Fibroblast of villous mesenchyme (primary cell): ENCODE results near the gene VPS13A. TPM values are rescaled to one million over a fixed set of nuclear protein-coding genes. Genes with fewer than 3 reads are reported as not detected.

Source experiments
- DNase-seq: peaks from one replicate; pipeline ENCODE4 v3.0.0-alpha.2; 2010; ENCODE audit warnings: low read depth
- H3K4me3 ChIP-seq: 2 replicates; pipeline ENCODE4 v1.5.1; 2011; ENCODE audit warnings: low read depth, mild to moderate bottlenecking, low read length
- CTCF ChIP-seq: IDR thresholded peaks from 2 replicates; pipeline ENCODE4 v1.5.1; 2012; ENCODE audit warnings: low read depth, mild to moderate bottlenecking, low read length; ENCODE audit not compliant: insufficient read depth
- total RNA-seq: library from RNA; depleted of rRNA; stranded (reverse); fragments of >200 nt; gene quantifications from 2 replicates; pipeline ENCODE4 v1.2.3, GENCODE V29; 2012

Gene VPS13A
- total RNA-seq, 1 donor: 53.1 TPM

GRCh38 chr9:77455312-77455927, 278.1 kb downstream of the VPS13A start:
- no peak overlapping the region for H3K4me3 ChIP-seq
- peak; percentile 27 for DNase-seq
- TF ChIP-seq CTCF: peak; percentile 62

GRCh38 chr9:77456829-77457437, 279.6 kb downstream of the VPS13A start:
- no peak overlapping the region for H3K4me3 ChIP-seq
- TF ChIP-seq CTCF: peak; percentile 94
- peak; percentile 87 for DNase-seq

GRCh38 chr9:77457916-77458592, 280.7 kb downstream of the VPS13A start:
- H3K4me3 ChIP-seq: no peak overlapping the region
- peak; percentile 96 for TF ChIP-seq CTCF
- DNase-seq: peak; percentile 79

- no peak overlapping the region for H3K4me3 ChIP-seq
- TF ChIP-seq CTCF: no peak
- no peak for DNase-seq
Observed at GRCh38 chr9:77460938-77461337, 283.6 kb downstream of the VPS13A start.

GRCh38 chr9:77462066-77462465, 284.7 kb downstream of the VPS13A start:
- no peak overlapping the region for H3K4me3 ChIP-seq
- DNase-seq: no peak
- TF ChIP-seq CTCF: no peak

GRCh38 chr9:77463151-77463550, 285.8 kb downstream of the VPS13A start:
- no peak for TF ChIP-seq CTCF
- peak; percentile 31 for DNase-seq
- no peak overlapping the region for H3K4me3 ChIP-seq
